GM18858 (cell line): ENCODE data around the gene SLC49A4.

Experiments
- ATAC-seq: cut with Tn5 transposase; IDR thresholded peaks from one replicate; pipeline ENCODE4 v1.9.1; 2021; ENCODE audit not compliant: unreplicated experiment

SLC49A4 gene

DNA sequence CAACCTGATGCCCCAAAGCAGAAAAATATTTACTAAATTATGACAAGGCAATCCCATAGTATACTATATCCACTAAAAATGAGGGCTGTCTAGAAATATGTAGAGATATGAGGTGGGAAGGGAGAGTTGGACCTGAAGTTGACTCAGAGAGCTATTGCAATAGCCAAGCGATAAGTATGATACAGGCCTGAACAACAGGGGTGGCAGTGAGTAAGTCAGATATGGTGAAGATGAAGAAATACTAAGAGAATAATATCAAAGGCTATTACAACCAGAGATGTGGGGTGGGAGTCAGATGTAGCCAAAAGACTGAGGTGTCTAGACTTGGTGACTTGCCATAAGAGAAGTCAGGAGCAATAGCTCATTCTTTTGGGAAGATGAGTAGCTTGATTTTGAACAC lies 10.4 kb upstream of the SLC49A4 start:
- no peak for ATAC-seq

- no peak for ATAC-seq
Observed at GRCh38 chr3:122785231-122785630, 9.6 kb upstream of the SLC49A4 start.

DNA sequence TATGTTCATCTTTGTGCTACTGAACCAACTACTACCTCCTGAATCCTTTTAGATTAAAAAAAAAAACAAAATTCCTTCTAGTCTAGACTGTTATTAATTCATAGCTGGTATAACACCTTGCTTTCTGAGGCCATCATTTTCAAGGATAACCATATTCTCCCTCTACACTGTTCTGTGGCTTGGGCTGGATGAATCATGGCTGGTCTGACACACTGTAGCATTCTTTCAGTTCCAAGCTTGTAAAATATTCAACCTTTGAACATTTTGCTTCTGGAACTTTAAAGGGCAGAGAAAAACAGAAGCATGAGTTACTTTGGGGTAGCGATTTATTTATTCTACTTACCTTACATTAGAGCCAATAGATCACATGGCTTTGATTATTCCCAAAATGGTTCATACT lies 8.8 kb upstream of the SLC49A4 start:
- no peak for ATAC-seq

GRCh38 chr3:122787872-122788271 lies 7.0 kb upstream of the SLC49A4 start:
- ATAC-seq: no peak

- no peak for ATAC-seq
Observed at GRCh38 chr3:122789585-122790273, 5.1 kb upstream of the SLC49A4 start.

- peak; percentile 38 for ATAC-seq
Observed at GRCh38 chr3:122793568-122794416, 1.1 kb upstream of the SLC49A4 start, which contains the start of gene HSPBAP1. Gene HSPBAP1, minus strand, starts transcription at chr3:122793831. Its CDS starts 151 bp downstream, at chr3:122793680.

- ATAC-seq: no peak
Observed at GRCh38 chr3:122794483-122794778, 438 bp upstream of the SLC49A4 start.

- no peak for ATAC-seq
Observed at GRCh38 chr3:122795674-122796195, 866 bp downstream of the SLC49A4 start.

- ATAC-seq: no peak
Observed at GRCh38 chr3:122797291-122797690, 2.4 kb downstream of the SLC49A4 start.

- ATAC-seq: no peak
Observed at GRCh38 chr3:122799322-122799721, 4.5 kb downstream of the SLC49A4 start.

- no peak for ATAC-seq
Observed at GRCh38 chr3:122800031-122800430, 5.2 kb downstream of the SLC49A4 start.

DNA sequence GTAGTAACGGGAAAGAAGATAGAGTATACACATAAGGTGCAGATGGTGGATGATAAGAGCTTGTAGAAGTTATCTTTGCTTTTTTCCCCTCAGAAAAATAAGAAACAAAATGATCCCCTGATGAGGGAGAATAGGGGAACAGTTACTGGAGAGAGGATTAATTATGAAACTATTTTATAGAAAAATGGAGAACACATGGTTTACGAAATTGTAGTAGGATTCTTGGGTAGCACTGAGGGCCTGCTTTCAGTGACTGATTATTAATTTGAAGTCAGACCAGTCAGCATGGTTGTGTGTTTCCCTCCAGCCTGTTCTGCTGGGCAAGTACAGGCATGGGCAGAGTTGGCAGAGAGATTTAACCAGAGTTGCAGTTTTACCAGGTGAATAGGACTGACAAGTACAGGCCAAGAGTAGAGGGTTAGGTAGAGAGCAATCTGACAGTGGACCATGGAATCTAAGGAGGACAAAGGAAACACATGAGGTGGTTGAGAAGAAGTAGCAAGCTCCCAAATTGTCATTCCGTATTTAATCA lies 5.9 kb downstream of the SLC49A4 start:
- ATAC-seq: no peak

- ATAC-seq: no peak
Observed at GRCh38 chr3:122802323-122802722, 7.5 kb downstream of the SLC49A4 start.

DNA sequence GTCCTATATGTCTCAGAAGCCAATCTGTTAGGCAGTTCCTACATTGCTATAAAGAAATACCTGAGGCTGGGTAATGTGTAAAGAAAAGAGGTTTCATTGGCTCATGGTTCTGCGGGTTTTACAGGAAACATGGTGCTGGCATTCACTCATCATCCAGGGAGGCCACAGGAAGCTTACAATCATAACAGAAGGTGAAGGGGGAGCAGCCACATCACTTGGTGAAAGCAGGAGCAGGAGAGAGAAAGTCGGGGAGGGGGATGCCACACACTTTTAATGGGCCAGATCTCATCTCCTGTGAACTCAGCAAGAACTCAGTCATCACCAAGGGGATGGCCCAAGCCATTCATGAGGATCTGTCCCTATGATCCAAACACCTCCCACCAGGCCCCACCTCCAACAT lies 9.1 kb downstream of the SLC49A4 start:
- ATAC-seq: no peak

GRCh38 chr3:122810734-122811133 lies 15.9 kb downstream of the SLC49A4 start:
- no peak for ATAC-seq

DNA sequence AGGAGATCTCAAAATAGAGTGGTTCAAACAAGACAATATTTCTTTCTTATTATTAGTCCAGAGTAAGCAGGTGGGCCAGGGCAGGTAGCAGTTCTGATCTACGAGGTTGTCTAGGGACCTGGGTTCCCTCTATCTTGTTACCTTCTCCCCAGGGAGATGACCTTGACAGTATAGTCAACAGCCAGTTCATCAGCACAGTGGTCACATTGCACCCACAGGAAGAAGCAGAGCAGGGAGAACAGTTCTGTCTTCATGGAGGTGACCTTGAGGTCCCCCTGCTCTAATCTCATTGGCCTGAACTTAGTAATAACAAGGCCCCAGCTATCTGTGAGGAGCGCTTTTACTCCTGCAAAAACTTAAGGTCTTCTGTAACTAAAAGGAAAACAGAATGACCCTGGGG lies 21.7 kb downstream of the SLC49A4 start:
- no peak for ATAC-seq

DNA sequence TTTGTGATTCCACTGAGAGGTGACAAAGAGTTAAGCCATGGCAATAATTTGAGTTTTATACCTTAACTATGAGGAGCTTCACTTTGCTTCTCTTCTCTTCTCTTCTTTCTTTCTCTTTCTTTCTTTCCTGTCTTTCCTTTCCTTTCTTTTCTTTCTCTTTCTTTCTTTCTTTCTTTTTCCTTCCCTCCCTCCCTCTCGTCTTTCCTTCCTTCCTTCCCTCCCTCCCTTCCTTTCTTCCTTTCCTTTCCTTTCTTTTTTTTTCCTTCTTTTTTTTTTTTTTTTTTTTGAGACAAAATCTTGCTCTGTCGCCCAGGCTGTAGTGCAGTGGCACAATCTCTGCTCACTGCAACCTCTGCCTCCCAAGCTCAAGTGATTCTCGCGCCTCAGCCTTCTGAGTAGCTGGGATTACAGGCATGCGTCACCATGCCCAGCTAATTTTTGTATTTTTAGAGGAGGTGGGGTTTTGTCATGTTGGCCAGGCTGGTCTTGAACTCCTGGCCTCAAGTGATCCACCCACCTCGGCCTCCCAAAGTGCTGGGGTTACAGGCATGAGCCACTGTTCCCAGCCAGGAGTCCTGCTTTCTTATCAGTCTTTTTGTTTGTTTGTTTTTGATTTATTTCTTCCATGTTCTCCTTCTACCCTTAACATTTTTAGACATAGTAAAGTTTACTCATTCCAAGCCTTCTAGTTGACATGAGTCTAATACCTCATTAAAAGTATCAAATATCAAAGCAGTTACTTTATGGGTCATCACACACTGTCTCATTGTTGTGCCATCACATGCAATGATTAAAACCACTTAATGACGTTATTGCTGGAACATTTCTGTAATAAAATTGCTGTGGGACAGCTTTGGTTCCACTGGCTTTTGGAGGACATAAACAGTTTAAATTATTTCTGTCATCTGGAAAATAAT lies 29.9 kb downstream of the SLC49A4 start:
- no peak for ATAC-seq

GRCh38 chr3:122825460-122825859 lies 30.6 kb downstream of the SLC49A4 start:
- no peak for ATAC-seq

DNA sequence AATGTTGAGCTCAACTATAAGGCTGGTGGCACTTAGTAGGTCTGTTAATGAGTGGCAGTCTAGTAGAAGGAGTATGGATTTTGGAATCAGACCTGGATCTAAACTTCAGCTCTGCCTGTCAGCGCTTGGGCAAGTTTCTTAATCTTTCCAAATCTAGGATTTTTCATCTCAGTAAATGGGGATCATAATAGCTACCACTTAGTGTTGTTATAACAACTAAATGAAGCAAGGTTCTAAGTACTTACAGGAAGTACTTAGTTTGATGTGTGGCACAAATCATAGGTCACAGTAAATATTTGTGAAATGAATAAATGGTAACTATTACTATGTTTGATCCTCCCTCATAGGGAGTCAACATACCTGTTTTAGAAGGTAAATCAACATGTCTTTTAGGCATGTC lies 31.4 kb downstream of the SLC49A4 start:
- no peak for ATAC-seq

DNA sequence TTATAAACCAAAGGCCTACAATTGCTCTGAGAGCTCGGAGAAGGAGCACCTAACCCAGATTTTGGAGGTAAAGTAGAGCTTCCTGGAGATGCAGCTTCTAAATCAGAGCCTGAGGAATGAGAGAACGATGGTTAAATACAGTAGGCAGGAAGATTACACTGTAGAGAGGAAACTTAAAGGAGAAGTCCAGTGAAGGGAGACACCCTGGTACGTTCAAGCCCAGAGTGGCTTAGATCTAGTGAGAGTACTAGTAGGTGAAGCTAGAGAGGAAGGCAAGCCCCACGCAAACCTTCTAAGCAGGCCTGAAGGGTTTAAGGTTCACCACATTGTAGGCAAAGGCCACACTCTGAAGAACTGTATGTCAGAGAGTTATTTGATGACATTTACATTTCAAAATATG lies 33.4 kb downstream of the SLC49A4 start:
- ATAC-seq: no peak

- ATAC-seq: no peak
Observed at GRCh38 chr3:122835590-122835989, 40.7 kb downstream of the SLC49A4 start.
